ENCODE results near the gene FNDC1. TPM values are rescaled to one million over a fixed set of nuclear protein-coding genes. Genes with fewer than 3 reads are reported as not detected.

The FNDC1 gene
- total RNA-seq, 1 experiment from 2014 or later: 0.31 TPM

DNA sequence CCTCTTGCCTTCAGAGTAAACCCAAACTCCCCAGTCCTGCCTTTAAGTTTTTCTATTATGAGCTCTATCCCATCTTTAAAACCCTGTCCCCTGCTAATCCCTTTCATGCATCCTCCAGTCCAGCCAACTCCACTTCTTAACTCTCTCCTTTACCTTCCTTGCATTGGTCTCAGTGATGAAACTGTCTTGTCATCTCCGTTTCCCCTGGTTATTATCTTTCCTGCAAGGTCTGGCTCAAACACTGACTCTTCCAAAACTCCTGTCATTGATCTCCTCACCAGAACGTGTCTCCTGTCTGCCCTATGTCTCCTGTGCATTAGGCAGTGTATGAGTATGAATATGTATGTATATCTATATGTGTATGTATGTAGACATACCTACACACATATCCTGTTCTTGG lies 11.8 kb upstream of the FNDC1 start:
- no peak for DNase-seq (ENCODE audit: low spot score)

DNA sequence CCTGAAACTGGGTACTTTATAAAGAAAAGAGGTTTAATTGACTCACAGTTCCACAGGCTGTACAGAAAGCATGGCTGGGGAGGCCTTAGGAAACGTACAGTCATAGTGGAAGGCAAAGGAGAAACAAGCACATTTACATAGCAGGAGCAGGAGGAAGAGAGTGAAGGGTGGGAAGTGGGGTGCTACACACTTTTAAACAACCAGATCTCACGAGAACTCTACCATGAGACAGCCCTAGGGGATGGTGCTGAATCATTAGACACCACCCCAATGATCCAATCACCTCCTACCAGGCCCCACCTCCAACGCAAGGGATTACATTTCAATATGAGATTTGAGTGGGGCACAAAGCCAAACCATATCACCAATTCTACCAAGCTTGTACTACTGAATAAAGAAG lies 7.4 kb upstream of the FNDC1 start:
- DNase-seq (ENCODE audit: low spot score): no peak

DNA sequence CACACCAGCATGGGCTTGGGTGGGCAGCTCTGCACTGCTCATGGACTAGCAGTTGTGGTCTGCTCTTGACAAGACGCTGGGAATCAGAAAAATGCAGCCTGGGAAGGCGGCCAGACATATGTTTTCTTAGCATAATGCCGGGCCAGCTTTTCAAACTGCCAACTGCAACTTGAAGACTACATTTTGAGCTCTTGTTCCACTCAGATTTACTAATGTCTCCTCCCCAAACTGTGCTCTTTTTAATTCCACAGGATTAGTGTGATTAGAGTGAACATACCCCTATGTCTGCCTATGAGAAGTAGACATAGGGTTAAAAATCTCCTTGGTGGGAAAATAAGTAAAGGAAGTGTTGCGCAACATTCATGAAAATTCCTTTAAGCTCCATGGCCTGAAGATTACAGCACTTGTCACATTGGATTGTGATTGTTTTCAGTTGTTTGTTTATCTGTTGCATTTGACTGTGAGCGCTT lies 5.3 kb upstream of the FNDC1 start:
- no peak for DNase-seq (ENCODE audit: low spot score)

- no peak for DNase-seq (ENCODE audit: low spot score)
These were observed 536 bp upstream of the FNDC1 start for GRCh38 chr6:159168536-159169192.

DNA sequence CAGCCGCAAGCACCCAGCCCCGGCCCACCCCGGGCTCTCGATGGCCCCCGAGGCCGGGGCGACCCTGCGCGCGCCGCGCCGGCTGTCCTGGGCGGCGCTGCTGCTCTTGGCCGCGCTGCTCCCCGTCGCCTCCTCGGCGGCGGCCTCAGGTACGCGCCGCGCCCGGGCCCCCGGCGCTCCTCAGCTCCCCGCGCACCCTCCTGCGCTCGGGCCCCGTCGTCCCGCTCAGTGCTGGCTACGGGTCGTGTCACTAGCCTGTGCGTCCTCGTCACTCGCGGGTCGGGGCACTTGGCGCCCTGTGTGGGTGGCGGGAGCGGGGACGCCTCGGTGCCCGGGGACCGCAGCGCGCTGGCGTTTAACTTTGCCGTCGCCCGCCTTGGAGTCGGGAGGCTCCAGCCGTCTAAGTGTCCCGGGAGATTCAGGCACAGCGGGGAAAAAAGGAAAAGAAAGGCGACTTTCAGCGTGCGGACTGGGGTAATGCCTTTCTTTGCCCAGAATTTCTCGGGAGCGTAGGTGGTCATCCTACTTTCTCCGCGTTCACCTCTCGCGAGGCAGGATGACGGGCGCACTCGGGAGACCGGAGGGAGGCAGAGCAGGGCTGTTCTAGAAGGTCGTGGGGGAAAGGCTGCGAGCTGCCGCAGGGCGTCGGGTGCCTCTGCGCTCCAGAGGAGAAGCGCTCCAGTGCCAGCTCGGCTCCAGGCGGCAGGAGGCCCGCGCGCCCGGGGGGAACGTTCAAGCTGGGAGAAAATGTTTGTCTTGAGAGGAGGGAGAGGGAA lies 545 bp downstream of the FNDC1 start:
- peak; percentile 13 for DNase-seq (ENCODE audit: low spot score)

GRCh38 chr6:159170333-159170672 lies 1.1 kb downstream of the FNDC1 start:
- no peak for DNase-seq (ENCODE audit: low spot score)

- DNase-seq (ENCODE audit: low spot score): no peak
These were observed 2.0 kb downstream of the FNDC1 start for GRCh38 chr6:159170999-159171712.

DNA sequence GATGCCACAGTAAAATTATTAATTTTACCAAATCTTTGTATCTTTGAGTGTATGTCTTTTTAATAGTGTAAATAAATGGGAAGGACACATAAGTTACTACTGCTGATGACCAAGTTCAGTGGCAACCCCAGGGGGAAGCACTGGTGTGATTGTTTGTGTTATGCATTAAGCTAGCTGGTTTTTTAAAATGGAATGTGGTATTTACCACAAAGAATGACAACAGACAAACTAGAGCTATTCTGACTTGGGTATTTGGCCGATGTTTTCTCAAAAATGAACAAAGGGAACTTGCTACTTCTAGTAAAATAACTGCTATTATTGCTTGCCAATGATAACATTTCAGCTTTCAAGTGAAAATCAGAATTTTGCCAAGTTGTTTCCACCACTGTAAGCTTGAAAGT lies 2.9 kb downstream of the FNDC1 start:
- no peak for DNase-seq (ENCODE audit: low spot score)

- peak; percentile 48 for DNase-seq (ENCODE audit: low spot score)
These were observed 5.2 kb downstream of the FNDC1 start for GRCh38 chr6:159174263-159174969.

GRCh38 chr6:159176913-159177312 lies 7.7 kb downstream of the FNDC1 start:
- no peak for DNase-seq (ENCODE audit: low spot score)

DNA sequence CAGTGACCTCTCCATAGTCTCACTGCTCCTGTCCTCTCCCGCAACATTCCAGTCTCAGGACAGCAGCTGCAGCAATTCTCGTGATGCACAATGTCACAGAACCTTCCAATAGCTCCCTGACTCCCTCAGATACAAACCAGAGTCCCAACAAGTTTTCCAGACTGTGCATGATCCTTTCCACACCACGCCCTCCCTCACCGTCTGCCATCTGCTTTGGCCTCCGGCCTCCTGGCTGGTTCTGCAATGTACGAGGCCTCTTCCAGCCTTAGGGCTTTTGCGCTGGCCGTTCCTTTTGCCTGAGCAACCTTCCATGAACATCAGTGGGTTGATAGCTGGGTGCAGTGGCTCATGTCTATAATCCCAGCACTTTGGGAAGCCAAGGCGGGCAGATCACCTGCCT lies 9.6 kb downstream of the FNDC1 start:
- no peak for DNase-seq (ENCODE audit: low spot score)

GRCh38 chr6:159180001-159180400 lies 10.8 kb downstream of the FNDC1 start:
- peak; percentile 52 for DNase-seq (ENCODE audit: low spot score)

DNA sequence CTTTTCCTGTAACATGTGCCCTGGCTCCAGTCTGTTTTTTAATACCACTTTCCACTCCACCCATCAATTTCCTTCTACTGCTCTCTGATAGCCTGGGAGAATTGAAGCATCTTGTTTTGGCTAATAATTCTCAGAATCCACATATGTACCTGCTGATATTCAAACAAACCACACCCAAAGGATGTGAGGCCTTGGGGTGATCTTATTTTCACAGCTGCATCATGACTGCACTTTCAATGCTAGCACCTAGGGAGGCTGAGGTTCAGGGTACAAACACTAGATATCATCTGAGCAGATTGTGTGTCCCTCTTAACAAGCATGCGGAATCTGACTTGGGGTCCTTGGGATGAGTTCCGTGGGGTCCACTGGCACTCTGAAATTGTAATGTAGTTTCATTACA lies 12.7 kb downstream of the FNDC1 start:
- DNase-seq (ENCODE audit: low spot score): no peak

DNA sequence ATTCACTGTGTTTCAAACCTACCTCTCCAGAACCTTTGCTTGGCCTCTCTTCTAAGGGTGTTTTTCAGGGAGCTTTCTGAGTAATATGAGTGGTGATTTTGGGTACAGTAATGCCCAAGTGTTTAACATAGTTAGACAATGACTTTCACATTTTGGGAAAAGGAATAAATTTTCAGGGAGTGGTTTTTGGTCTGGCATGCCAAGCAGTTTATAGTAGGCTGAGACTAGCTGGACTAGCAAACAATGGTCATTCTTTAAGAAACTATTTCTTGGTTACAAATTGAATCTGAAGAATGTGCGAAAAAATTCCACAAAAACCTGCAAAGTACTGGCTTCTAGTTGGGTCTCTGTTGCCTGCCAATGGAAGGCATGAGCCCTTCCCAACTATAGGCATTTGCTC lies 15.4 kb downstream of the FNDC1 start:
- peak; percentile 42 for DNase-seq (ENCODE audit: low spot score)

- DNase-seq (ENCODE audit: low spot score): no peak
These were observed 21.3 kb downstream of the FNDC1 start for GRCh38 chr6:159190460-159190859.

DNA sequence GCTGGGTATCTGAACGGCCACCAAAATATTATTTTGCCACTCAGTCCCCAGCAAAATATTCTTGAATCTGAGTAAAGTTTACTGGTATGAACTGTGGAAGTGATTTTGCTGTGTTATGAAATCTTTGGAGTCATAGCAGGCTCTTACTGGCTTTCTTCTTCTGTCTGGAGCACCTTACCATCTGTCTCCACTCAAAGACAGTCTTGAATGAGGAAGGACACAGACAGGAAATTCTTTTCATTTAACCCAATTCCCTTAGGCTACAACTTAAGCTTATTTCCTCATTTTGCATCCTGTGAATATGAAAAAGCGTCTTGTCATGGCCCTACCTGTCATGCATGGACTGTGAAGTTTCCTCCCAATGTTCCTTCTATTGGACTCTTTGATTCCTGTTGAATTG lies 24.7 kb downstream of the FNDC1 start:
- DNase-seq (ENCODE audit: low spot score): no peak

- DNase-seq (ENCODE audit: low spot score): no peak
These were observed 25.2 kb downstream of the FNDC1 start for GRCh38 chr6:159194421-159194820.

GRCh38 chr6:159196430-159196975 lies 27.3 kb downstream of the FNDC1 start:
- DNase-seq (ENCODE audit: low spot score): no peak

DNA sequence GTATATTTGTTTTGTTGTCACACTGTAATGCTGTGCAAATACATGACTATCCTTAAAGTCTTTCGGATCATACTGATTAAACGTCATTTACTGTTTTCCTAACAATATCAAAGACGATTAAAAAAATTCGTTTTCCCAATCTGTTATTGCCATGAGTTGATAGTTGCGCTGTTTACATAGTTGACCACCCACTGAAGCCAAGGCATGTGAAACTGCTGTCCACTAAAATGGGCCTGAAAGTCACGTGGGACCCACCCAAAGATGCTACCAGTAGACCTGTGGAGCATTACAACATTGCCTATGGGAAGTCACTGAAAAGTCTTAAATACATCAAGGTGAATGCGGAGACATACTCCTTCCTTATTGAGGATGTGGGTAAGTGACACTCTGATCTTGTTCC lies 28.1 kb downstream of the FNDC1 start:
- DNase-seq (ENCODE audit: low spot score): no peak

DNA sequence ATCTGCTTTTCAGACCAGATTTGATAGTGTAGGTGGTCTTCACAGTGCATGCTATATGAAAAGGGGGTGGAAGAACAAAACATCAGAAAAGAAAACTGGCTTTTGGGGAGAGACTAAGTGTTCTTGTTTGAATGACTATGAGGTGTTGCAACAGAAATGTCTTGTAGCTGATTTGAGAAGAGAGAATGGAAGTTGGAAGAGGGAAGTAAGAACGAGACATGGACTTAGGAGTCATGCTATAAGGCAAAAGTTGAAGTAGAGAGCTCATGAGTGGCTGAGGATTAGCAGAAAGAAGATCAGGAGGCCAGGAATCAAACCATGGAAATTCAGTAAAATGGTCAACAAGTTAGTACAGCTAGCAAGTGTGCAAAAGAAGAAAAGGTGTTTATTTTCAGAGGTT lies 32.1 kb downstream of the FNDC1 start:
- DNase-seq (ENCODE audit: low spot score): no peak

- peak; percentile 6 for DNase-seq (ENCODE audit: low spot score)
These were observed 34.3 kb downstream of the FNDC1 start for GRCh38 chr6:159203304-159204005.
